HepG2 (cell line): Measurements from ENCODE around the gene LY6G5B. TPM values are rescaled to one million over a fixed set of nuclear protein-coding genes. Genes with fewer than 3 reads are reported as not detected.

ENCODE experiments used
- AGO2 ChIP-seq: fragments of 200-400 bp; formaldehyde crosslinking; optimal IDR thresholded peaks from 2 replicates; pipeline ENCODE3; 2017; ENCODE audit warnings: mild to moderate bottlenecking, low read depth, low read length, moderate library complexity
- BCLAF1 ChIP-seq: fragments of 450-650 bp; IDR thresholded peaks from 2 replicates; pipeline ENCODE4 v1.6.1; 2017; ENCODE audit warnings: mild to moderate bottlenecking
- CREBL2 ChIP-seq: sonication (generic); formaldehyde crosslinking; IDR thresholded peaks from 2 replicates; pipeline ENCODE4 v1.8.1; 2023; ENCODE audit warnings: missing genetic modification reagents, mild to moderate bottlenecking, borderline replicate concordance
- HNRNPLL ChIP-seq: fragments of 200-400 bp; formaldehyde crosslinking; IDR thresholded peaks from 2 replicates; pipeline ENCODE4 v1.6.1; 2017; ENCODE audit warnings: mild to moderate bottlenecking, low read depth, low read length; ENCODE audit not compliant: poor library complexity, severe bottlenecking
- PHF21A ChIP-seq: sonication (generic); formaldehyde crosslinking; IDR thresholded peaks from 2 replicates; pipeline ENCODE4 v1.5.0; 2020; ENCODE audit warnings: mild to moderate bottlenecking, missing genetic modification reagents
- RNF219 ChIP-seq: sonication (generic); formaldehyde crosslinking; IDR thresholded peaks from 2 replicates; pipeline ENCODE4 v1.5.0; 2020; ENCODE audit warnings: mild to moderate bottlenecking, missing genetic modification reagents
- SNAPC5 ChIP-seq: sonication (generic); formaldehyde crosslinking; IDR thresholded peaks from 2 replicates; pipeline ENCODE4 v1.8.1; 2023; ENCODE audit warnings: mild to moderate bottlenecking, missing genetic modification reagents, borderline replicate concordance
- SRSF9 ChIP-seq: fragments of 200-400 bp; formaldehyde crosslinking; IDR thresholded peaks from 2 replicates; pipeline ENCODE4 v1.6.1; 2018; ENCODE audit warnings: borderline replicate concordance, mild to moderate bottlenecking, low read depth, low read length; ENCODE audit not compliant: insufficient read depth, poor library complexity, severe bottlenecking
- UBTF ChIP-seq: sonication (generic); formaldehyde crosslinking; IDR thresholded peaks from 2 replicates; pipeline ENCODE4 v1.4.0; 2020; ENCODE audit warnings: mild to moderate bottlenecking, missing genetic modification reagents
- ZBTB33 ChIP-seq: sonication (generic); formaldehyde crosslinking; IDR thresholded peaks from 2 replicates; pipeline ENCODE4 v1.4.0; 2020; ENCODE audit warnings: missing genetic modification reagents
- ZFP62 ChIP-seq: sonication (generic); formaldehyde crosslinking; IDR thresholded peaks from 2 replicates; pipeline ENCODE4 v1.4.0; 2020; ENCODE audit warnings: missing genetic modification reagents
- ZNF614 ChIP-seq: IDR thresholded peaks from 2 replicates; pipeline ENCODE4 v1.6.1; 2018; ENCODE audit warnings: missing biosample characterization, missing genetic modification reagents, inconsistent platforms, borderline replicate concordance
- ZNF740 ChIP-seq: sonication (generic); formaldehyde crosslinking; IDR thresholded peaks from 2 replicates; pipeline ENCODE4 v1.4.0; 2020; ENCODE audit warnings: missing genetic modification reagents
- ZNF766 ChIP-seq: sonication (generic); formaldehyde crosslinking; IDR thresholded peaks from 2 replicates; pipeline ENCODE4 v1.5.0; 2020; ENCODE audit warnings: missing genetic modification reagents, borderline replicate concordance
- ZNF792 ChIP-seq: IDR thresholded peaks from 2 replicates; pipeline ENCODE4 v1.6.1; 2016
- polyA plus RNA-seq, 8 experiments: library from polyadenylated mRNA; depleted of rRNA in 3 of 8; stranded (reverse) in 7 of 8; unstranded in 1 of 8; fragments of >200 nt; fragmentation: Illumina TruSeq in 4 of 8; extraction: Trizol in 4 of 8; gene quantifications; 2 replicates each; pipeline versions ENCODE4 v1.2.1 to v1.2.3, GENCODE V29; 2011 to 2016; ENCODE audit warnings: low read depth in 4 of 8, missing spikeins in 1 of 8, mixed read lengths in 1 of 8; ENCODE audit not compliant: insufficient read depth in 1 of 8
- total RNA-seq, 5 experiments: library from RNA; depleted of rRNA; stranded (reverse); fragments of >200 nt; fragmentation: Illumina TruSeq; extraction: Trizol; gene quantifications; 2 replicates each; pipeline ENCODE4 v1.2.3, GENCODE V29; 2016; ENCODE audit warnings: low read depth in 1 of 5

The LY6G5B gene
- total and polyA plus RNA-seq, 2 of the 13 experiments (the other 11 are each of a cell fraction or from before 2014, with no cell fraction given) = 7.8 to 15.7 TPM

- TF ChIP-seq RNF219 (CRISPR knock-in tag) = no peak; the same call in 1 of the 2 replicates
- peak; percentile 89; the same call in 1 of the 2 replicates for TF ChIP-seq CREBL2 (CRISPR knock-in tag)
- peak; percentile 71 for TF ChIP-seq PHF21A (CRISPR knock-in tag)
- no peak for TF ChIP-seq HNRNPLL
- no peak; the same call in 1 of the 2 replicates for TF ChIP-seq ZNF792 (CRISPR knock-in tag)
- TF ChIP-seq ZNF766 = peak; percentile 85
- TF ChIP-seq ZNF614 = peak; percentile 65; the same call in 1 of the 2 replicates
- TF ChIP-seq SRSF9 = no peak
- peak; percentile 54 for TF ChIP-seq AGO2
- TF ChIP-seq UBTF (CRISPR knock-in tag) = no peak; the same call in 1 of the 2 replicates
- 0 out of 2 replicates have a peak, but pooled peaks have one; percentile 23 for TF ChIP-seq SNAPC5
- no peak for TF ChIP-seq ZBTB33 (CRISPR knock-in tag)
- no peak for TF ChIP-seq BCLAF1
- TF ChIP-seq ZFP62 = no peak
- no peak for TF ChIP-seq ZNF740 (CRISPR knock-in tag)
These were observed 4.8 kb upstream of the LY6G5B start, which contains the start of gene GPANK1 (continued) for GRCh38 chr6:31664790-31665500.
